Measurements from ENCODE around the gene CLK4.
"Not testable (repeated sequence)": the region's sequence is repeated elsewhere in the genome, so short reads cannot be mapped to it uniquely, and the experiment has no call there.

Gene CLK4

DNA sequence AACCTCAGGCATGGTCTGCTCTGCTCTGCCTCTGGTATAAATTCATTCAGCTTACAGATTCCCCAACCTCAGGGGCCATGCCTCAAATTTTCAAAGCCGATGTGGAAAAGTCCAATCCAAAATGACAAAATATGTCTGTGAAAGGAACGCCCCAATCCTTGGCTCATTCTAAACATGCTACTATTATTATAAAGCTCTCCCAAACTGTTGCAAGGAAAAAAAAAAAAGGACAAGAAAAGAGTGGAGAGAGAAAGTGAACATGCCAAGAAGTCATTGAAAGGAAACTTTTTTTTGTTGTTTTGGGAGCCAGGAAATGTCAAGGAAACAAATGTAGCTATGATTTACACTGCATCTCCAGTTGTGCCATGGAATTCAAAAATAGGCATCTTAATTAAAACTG is 40.5 kb downstream of the CLK4 start:
- H3K4me3 ChIP-seq (ENCODE audit: low read length), result no peak overlapping the region
- no peak for TF ChIP-seq ZNF274 (IDR thresholded peaks at IDR 0.05; ENCODE audit: low read depth, low read length)

DNA sequence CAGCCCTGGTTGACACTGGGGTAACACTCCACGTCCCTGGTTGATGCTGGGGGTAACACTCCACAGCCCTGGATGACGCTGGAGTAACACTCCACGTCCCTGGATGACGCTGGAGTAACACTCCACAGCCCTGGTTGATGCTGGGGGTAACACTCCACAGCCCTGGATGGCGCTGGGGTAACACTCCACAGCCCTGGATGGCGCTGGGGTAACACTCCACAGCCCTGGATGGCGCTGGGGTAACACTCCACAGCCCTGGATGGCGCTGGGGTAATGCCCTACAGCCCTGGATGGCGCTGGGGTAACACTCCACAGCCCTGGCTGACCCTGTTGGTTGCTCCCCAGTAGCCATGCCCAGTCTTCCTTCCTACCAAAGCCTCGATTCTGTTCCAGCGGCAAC is 41.4 kb downstream of the CLK4 start:
- not testable (repeated sequence) for H3K4me3 ChIP-seq (ENCODE audit: low read length)

GRCh38 chr5:178583279-178583678 is 43.6 kb downstream of the CLK4 start:
- no peak overlapping the region for H3K4me3 ChIP-seq (ENCODE audit: low read length)
- no peak for TF ChIP-seq ZNF274 (IDR thresholded peaks at IDR 0.05; ENCODE audit: low read depth, low read length)

- TF ChIP-seq ZNF274 (IDR thresholded peaks at IDR 0.05; ENCODE audit: low read depth, low read length), result no peak
- H3K4me3 ChIP-seq (ENCODE audit: low read length), result no peak overlapping the region
Observed at GRCh38 chr5:178582291-178582690, 44.6 kb downstream of the CLK4 start.

- no peak overlapping the region for H3K4me3 ChIP-seq (ENCODE audit: low read length)
- TF ChIP-seq ZNF274 (IDR thresholded peaks at IDR 0.05; ENCODE audit: low read depth, low read length), result no peak
Observed at GRCh38 chr5:178581621-178582020, 45.2 kb downstream of the CLK4 start.

DNA sequence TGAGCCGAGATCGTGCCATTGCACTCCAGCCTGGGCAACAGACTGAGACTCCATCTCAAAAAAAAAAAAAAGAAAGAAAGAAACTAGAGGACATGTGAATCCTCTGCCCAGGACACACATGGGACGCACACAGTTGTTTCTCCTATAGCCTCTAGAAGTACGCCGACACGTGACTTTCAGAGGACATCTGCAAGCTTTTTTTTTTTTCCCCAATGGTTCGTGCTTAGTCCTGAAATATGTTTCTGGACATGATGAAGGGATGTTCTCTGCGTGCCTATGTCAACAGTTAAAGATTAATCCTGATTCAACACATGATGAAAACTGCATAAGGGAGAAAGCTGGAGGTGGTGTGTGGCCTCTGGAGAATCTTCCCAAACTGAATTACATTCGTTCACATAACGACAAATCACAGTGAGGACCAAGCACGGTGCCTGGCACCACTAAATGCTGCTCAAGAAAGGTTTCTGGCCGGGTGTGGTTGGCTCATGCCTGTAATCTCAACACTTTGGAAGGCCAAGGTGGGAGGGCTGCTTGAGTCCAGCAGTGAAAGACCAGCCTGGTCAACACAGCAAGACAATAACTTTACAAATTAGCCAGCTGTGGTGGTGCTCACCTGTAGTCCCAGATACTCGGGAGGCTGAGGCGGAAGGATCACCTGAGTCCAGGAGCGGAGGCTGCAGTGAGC is 46.4 kb downstream of the CLK4 start:
- H3K4me3 ChIP-seq (ENCODE audit: low read length), result no peak overlapping the region
- no peak for TF ChIP-seq ZNF274 (IDR thresholded peaks at IDR 0.05; ENCODE audit: low read depth, low read length)

- TF ChIP-seq ZNF274 (IDR thresholded peaks at IDR 0.05; ENCODE audit: low read depth, low read length), result no peak
Observed at GRCh38 chr5:178577944-178578343, 48.9 kb downstream of the CLK4 start.

GRCh38 chr5:178577376-178577839 is 49.4 kb downstream of the CLK4 start:
- no peak overlapping the region for H3K4me3 ChIP-seq (ENCODE audit: low read length)
- no peak for TF ChIP-seq ZNF274 (IDR thresholded peaks at IDR 0.05; ENCODE audit: low read depth, low read length)

More at GRCh38 chr5:178577944-178578343, 48.9 kb downstream of the CLK4 start:
- H3K4me3 ChIP-seq (ENCODE audit: low read length), result no peak overlapping the region

GRCh38 chr5:178576591-178577351 is 50.1 kb downstream of the CLK4 start:
- no peak for TF ChIP-seq ZNF274 (IDR thresholded peaks at IDR 0.05; ENCODE audit: low read depth, low read length)
- no peak overlapping the region for H3K4me3 ChIP-seq (ENCODE audit: low read length)

DNA sequence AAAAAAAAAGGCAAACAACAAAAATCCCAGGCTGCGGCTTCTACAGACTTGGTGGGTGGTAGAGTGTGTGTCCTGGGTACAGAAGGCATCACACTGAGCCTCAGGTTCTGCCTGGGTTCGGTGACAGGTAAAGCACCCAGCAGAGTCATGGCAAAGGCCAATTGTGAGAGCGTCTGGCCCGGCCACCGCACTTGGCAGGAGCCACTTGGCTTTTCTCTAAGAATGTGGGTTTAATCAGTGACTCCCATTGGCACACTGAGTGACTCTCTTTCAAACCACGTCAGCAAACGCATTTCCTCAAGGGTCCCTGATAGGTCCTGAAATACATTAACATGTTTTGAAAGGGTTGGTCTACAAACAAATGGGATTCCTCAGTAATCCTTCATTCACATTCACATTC is 53.6 kb downstream of the CLK4 start:
- no peak overlapping the region for H3K4me3 ChIP-seq (ENCODE audit: low read length)
- TF ChIP-seq ZNF274 (IDR thresholded peaks at IDR 0.05; ENCODE audit: low read depth, low read length), result no peak

DNA sequence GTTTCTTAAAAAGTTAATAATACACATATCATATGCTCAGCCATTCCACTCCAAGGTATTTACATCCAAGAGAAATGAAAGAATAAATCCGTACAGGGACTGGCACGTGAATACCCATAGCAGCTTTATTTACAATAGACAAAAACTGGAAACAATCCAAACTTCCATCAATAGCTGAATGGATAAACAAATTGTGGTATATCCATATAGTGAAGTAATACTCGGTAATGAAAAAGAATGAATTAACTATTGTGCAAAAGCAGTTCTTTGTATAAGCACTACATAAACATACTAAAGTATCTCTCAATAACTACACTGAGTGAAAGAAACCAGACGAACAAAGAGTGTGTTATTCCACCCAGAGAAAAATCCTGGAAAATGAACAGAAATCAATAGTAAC is 54.2 kb downstream of the CLK4 start:
- no peak for TF ChIP-seq ZNF274 (IDR thresholded peaks at IDR 0.05; ENCODE audit: low read depth, low read length)
- H3K4me3 ChIP-seq (ENCODE audit: low read length), result no peak overlapping the region

DNA sequence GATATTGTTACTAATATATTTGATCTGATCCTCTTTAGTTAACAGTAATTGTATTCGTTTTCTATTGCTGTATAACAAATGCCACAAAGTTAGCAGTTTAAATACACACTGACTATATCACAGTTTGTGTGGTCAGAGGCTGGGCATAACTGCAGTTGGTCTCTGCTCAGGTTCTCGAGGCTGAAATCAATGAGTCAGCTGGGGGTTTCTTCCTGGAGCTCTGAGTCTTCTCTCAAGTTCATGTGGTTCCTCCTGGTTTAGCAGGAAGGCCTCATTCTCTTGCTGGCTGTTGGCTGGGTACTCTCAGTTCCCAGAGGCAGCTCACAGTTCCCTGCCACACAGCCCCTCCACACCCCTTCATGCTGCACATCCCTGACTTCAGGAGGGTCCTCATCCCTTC is 57.4 kb downstream of the CLK4 start:
- TF ChIP-seq ZNF274 (IDR thresholded peaks at IDR 0.05; ENCODE audit: low read depth, low read length), result no peak
- H3K4me3 ChIP-seq (ENCODE audit: low read length), result no peak overlapping the region

DNA sequence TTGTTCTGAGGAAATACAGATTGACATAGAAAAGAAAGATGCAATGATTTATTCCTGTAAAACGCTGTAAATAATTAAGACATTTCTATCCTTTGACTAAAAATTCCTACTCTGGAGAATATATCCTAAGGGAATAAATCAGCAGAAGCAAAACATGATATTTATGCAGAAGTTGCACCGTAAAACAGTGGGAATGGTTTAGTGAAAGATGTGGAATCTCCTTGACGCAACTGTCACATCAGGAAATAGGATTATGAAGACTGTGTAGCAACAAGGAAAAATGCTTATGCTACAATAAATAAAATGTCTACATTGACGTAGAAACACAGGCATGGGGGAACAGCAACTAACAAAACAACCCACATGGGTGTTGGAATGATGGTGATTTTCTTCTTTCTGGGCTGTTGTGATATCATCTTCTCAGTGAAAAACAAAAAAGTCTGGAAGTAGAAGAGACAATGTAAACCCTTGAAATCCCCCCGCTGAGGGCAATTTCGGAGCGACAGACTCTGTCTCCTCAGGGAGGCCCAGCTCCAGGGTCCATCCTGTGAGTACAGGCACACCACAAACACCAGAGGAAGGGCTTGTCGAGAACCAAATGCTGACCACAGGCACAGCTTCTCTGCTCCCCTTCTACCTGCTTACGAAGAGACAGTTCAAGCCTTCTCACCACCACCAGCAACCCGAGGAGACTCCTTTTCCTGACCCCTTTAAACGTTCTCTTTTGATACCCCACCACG is 61.9 kb downstream of the CLK4 start:
- H3K4me3 ChIP-seq (ENCODE audit: low read length), result no peak overlapping the region
- TF ChIP-seq ZNF274 (IDR thresholded peaks at IDR 0.05; ENCODE audit: low read depth, low read length), result no peak

- no peak for TF ChIP-seq ZNF274 (IDR thresholded peaks at IDR 0.05; ENCODE audit: low read depth, low read length)
- H3K4me3 ChIP-seq (ENCODE audit: low read length), result no peak overlapping the region
Observed at GRCh38 chr5:178564397-178564796, 62.5 kb downstream of the CLK4 start.

- no peak for TF ChIP-seq ZNF274 (IDR thresholded peaks at IDR 0.05; ENCODE audit: low read depth, low read length)
Observed at GRCh38 chr5:178563621-178564020, 63.2 kb downstream of the CLK4 start.

More at GRCh38 chr5:178563621-178564020, 63.2 kb downstream of the CLK4 start:
- H3K4me3 ChIP-seq (ENCODE audit: low read length), result no peak overlapping the region
